ENCODE measurements around the gene ACAP2.

The ACAP2 gene

GRCh38 chr3:195224980-195225580, 217.7 kb downstream of the ACAP2 start:
- Histone ChIP-seq H3K27ac (no peak overlapping the region), H3K27me3 (replicated peaks) (no peaks in the 10 kb centered on the region), H3K36me3 (replicated peaks) (no peaks in the 10 kb centered on the region), H3K4me3 (ENCODE audit: low read depth, low read length) (no peak overlapping the region)
- TF ChIP-seq, protein P1, sequence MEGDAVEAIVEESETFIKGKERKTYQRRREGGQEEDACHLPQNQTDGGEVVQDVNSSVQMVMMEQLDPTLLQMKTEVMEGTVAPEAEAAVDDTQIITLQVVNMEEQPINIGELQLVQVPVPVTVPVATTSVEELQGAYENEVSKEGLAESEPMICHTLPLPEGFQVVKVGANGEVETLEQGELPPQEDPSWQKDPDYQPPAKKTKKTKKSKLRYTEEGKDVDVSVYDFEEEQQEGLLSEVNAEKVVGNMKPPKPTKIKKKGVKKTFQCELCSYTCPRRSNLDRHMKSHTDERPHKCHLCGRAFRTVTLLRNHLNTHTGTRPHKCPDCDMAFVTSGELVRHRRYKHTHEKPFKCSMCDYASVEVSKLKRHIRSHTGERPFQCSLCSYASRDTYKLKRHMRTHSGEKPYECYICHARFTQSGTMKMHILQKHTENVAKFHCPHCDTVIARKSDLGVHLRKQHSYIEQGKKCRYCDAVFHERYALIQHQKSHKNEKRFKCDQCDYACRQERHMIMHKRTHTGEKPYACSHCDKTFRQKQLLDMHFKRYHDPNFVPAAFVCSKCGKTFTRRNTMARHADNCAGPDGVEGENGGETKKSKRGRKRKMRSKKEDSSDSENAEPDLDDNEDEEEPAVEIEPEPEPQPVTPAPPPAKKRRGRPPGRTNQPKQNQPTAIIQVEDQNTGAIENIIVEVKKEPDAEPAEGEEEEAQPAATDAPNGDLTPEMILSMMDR (IDR thresholded peaks at IDR 0.05; ENCODE audit: low read depth, low read length, missing control alignments), result no peak
- no peak for DNase-seq
- in situ Hi-C loops (cut with HindIII; ENCODE audit: low pct_ligation_motif_present, low sequenced_read_pairs), result no loop called here
